Fibroblast of the aortic adventitia (primary cell): Measurements from ENCODE around the gene ANKZF1. TPM values are rescaled to one million over a fixed set of nuclear protein-coding genes. Genes with fewer than 3 reads are reported as not detected.
A peak's percentile ranks its signal among the peaks of the same experiment; 100 is the strongest.

Experiments
- DNase-seq: peaks from one replicate; pipeline ENCODE4 v3.0.0-alpha.2; 2010; ENCODE audit warnings: low read depth
- H3K4me3 ChIP-seq: 2 replicates; pipeline ENCODE4 v1.5.1; 2011; ENCODE audit warnings: low read depth, mild to moderate bottlenecking, control low read depth, low read length, moderate library complexity
- total RNA-seq: library from RNA; depleted of rRNA; stranded (reverse); fragments of >200 nt; gene quantifications from 2 replicates; pipeline ENCODE4 v1.2.3, GENCODE V29; 2012; ENCODE audit warnings: low replicate concordance
- TF ChIP-seq, protein P1 (sequence below): IDR thresholded peaks from 2 replicates; pipeline ENCODE4 v1.5.1; 2011; ENCODE audit warnings: mild to moderate bottlenecking, low read length, control low read depth, inconsistent platforms; ENCODE audit not compliant: insufficient read depth

The ANKZF1 gene
- total RNA-seq, 1 donor = 23.7 TPM

DNA sequence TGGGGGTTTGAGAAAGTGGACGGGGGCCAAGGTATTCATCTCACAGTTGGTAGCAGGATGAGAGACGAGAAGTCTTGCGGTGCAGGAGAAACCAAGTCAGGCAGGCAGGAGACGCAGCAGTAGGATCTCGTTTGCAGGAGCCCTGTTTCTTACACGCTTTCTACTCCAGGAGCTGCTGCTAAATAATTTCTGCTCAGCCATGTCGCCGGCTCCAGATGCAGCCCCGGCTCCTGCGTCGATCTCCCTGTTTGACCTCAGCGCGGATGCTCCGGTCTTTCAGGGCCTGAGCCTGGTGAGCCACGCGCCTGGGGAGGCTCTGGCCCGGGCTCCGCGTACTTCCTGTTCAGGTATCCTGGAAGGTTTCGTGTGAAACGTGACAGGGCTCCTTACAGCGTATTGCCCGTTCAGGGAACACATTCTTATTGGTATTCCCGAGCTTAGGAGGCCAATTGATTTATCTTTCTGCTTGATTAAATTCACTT, 494 bp downstream of the ANKZF1 start:
- peak overlapping the region; percentile 95 for H3K4me3 ChIP-seq
- TF ChIP-seq, protein P1, sequence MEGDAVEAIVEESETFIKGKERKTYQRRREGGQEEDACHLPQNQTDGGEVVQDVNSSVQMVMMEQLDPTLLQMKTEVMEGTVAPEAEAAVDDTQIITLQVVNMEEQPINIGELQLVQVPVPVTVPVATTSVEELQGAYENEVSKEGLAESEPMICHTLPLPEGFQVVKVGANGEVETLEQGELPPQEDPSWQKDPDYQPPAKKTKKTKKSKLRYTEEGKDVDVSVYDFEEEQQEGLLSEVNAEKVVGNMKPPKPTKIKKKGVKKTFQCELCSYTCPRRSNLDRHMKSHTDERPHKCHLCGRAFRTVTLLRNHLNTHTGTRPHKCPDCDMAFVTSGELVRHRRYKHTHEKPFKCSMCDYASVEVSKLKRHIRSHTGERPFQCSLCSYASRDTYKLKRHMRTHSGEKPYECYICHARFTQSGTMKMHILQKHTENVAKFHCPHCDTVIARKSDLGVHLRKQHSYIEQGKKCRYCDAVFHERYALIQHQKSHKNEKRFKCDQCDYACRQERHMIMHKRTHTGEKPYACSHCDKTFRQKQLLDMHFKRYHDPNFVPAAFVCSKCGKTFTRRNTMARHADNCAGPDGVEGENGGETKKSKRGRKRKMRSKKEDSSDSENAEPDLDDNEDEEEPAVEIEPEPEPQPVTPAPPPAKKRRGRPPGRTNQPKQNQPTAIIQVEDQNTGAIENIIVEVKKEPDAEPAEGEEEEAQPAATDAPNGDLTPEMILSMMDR = no peak
- DNase-seq = no peak

DNA sequence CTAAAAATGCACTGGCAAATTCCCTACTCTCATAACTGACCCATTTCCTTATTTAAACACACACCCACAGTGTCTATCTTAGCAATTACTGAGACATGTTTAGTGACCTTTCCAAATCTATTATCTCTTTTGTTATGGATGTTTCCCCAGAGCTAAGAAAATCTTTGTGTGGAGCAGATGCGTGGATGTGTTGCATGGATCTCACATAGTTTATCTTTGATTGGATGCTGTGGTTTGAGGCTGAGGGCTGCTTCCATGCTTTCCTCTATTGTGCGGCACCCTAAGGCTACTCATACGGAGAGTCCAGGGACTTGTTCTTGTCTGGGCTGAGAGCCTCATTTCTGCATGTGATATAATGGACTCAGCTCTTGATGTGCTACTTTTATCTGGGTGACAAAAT, 4.7 kb downstream of the ANKZF1 start:
- DNase-seq = no peak
- no peak overlapping the region for H3K4me3 ChIP-seq
- TF ChIP-seq, protein P1 = no peak

GRCh38 chr2:219243291-219243761, 13.7 kb downstream of the ANKZF1 start:
- TF ChIP-seq, protein P1 = no peak
- H3K4me3 ChIP-seq = peak overlapping the region; percentile 49
- peak; percentile 34 for DNase-seq

DNA sequence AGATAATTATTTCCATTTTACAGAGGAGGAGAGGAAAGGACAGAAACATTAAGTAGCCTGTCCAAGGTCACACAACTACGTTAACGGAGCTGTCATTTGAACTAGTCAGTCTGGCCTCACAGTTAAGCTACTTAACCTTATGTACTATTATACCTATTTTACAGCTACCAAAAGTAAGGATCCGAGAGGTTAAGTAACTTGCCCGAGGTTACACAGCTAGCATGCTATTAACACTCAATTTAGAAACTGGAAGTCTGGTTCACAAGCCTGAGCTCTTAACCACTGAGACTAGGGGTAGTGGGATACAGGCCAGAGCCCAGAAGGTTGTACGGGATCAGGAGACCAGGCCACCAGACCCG, 15.2 kb downstream of the ANKZF1 start:
- peak overlapping the region; percentile 98 for H3K4me3 ChIP-seq
- DNase-seq = no peak
- TF ChIP-seq, protein P1 = no peak

GRCh38 chr2:219245148-219245898, 15.7 kb downstream of the ANKZF1 start, which contains the start of the genes GLB1L and STK16:
Gene GLB1L (minus strand): TSS chr2:219245444. CDS start chr2:219243573, 1,871 bp downstream.
Gene STK16 (plus strand): TSS chr2:219245479. CDS start chr2:219246000, 521 bp downstream.
- peak; percentile 93 for DNase-seq
- peak within 1 kb of the TSS; percentile 98 for H3K4me3 ChIP-seq
- TF ChIP-seq, protein P1 = no peak

GRCh38 chr2:219245899-219246230, 16.3 kb downstream of the ANKZF1 start:
- H3K4me3 ChIP-seq = peak overlapping the region; percentile 98
- TF ChIP-seq, protein P1 = no peak
- no peak for DNase-seq
